IPS-18c (cell line): Measurements from ENCODE around the gene INTS4.
"Not testable (repeated sequence)": the region's sequence is repeated elsewhere in the genome, so short reads cannot be mapped to it uniquely, and the experiment has no call there.

Experiments used
- H3K4me3 ChIP-seq: 2 replicates; pipeline ENCODE4 v1.7.0; 2013; ENCODE audit warnings: low read depth, mild to moderate bottlenecking, low read length, moderate library complexity; ENCODE audit not compliant: insufficient read depth
- H3K9me3 ChIP-seq: one replicate; pipeline ENCODE4 v1.6.1; 2013; ENCODE audit warnings: mild to moderate bottlenecking, low read length, moderate library complexity; ENCODE audit not compliant: control insufficient read depth, insufficient read depth

Gene INTS4

GRCh38 chr11:77994434-77995362 is at the start of gene INTS4:
TSS of gene INTS4 (minus strand) at chr11:77994668. CDS start at chr11:77994643, 25 bp downstream.
- Histone ChIP-seq H3K9me3 (no peaks in the 10 kb centered on the region), H3K4me3 (peak within 1 kb of the TSS; percentile 53)

- Histone ChIP-seq H3K4me3 (no peak overlapping the region), H3K9me3 (peaks cover 2% of the 10 kb centered on the region)
Observed at GRCh38 chr11:78041843-78042440, 47.5 kb upstream of the INTS4 start.

GRCh38 chr11:78041380-78041719 is 46.9 kb upstream of the INTS4 start:
- H3K9me3 ChIP-seq, H3K4me3 ChIP-seq: not testable (repeated sequence)

- Histone ChIP-seq H3K9me3 (peaks cover 2% of the 10 kb centered on the region), H3K4me3 (no peak overlapping the region)
Observed at GRCh38 chr11:78040691-78041379, 46.4 kb upstream of the INTS4 start.

GRCh38 chr11:78039919-78040671 is 45.6 kb upstream of the INTS4 start:
- Histone ChIP-seq H3K9me3 (peaks cover 2% of the 10 kb centered on the region), H3K4me3 (no peak overlapping the region)

- H3K4me3 ChIP-seq = no peak overlapping the region
Observed at GRCh38 chr11:78039391-78039918, 45.0 kb upstream of the INTS4 start.

GRCh38 chr11:78038697-78039313 is 44.3 kb upstream of the INTS4 start:
- H3K9me3 ChIP-seq = peaks cover 2% of the 10 kb centered on the region

More at GRCh38 chr11:78039391-78039918, 45.0 kb upstream of the INTS4 start:
- peaks cover 2% of the 10 kb centered on the region for H3K9me3 ChIP-seq

GRCh38 chr11:78037825-78038620 is 43.6 kb upstream of the INTS4 start:
- Histone ChIP-seq H3K9me3 (no peaks in the 10 kb centered on the region), H3K4me3 (no peak overlapping the region)

More at GRCh38 chr11:78038697-78039313, 44.3 kb upstream of the INTS4 start:
- H3K4me3 ChIP-seq = no peak overlapping the region

- no peaks in the 10 kb centered on the region for H3K9me3 ChIP-seq
Observed at GRCh38 chr11:78037056-78037455, 42.6 kb upstream of the INTS4 start.

GRCh38 chr11:78036313-78036712 is 41.8 kb upstream of the INTS4 start:
- H3K9me3 ChIP-seq = no peaks in the 10 kb centered on the region

More at GRCh38 chr11:78037056-78037455, 42.6 kb upstream of the INTS4 start:
- H3K4me3 ChIP-seq = no peak overlapping the region

GRCh38 chr11:78034623-78035022 is 40.2 kb upstream of the INTS4 start:
- H3K4me3 ChIP-seq = no peak overlapping the region
- H3K9me3 ChIP-seq = no peaks in the 10 kb centered on the region

More at GRCh38 chr11:78036313-78036712, 41.8 kb upstream of the INTS4 start:
- H3K4me3 ChIP-seq = no peak overlapping the region

GRCh38 chr11:78033040-78033439 is 38.6 kb upstream of the INTS4 start:
- H3K4me3 ChIP-seq = no peak overlapping the region
- H3K9me3 ChIP-seq = no peaks in the 10 kb centered on the region

GRCh38 chr11:78032090-78032489 is 37.6 kb upstream of the INTS4 start:
- Histone ChIP-seq H3K9me3 (no peaks in the 10 kb centered on the region), H3K4me3 (no peak overlapping the region)

GRCh38 chr11:78031629-78032028 is 37.2 kb upstream of the INTS4 start:
- no peak overlapping the region for H3K4me3 ChIP-seq
- no peaks in the 10 kb centered on the region for H3K9me3 ChIP-seq

GRCh38 chr11:78030429-78031325 is 36.2 kb upstream of the INTS4 start:
- no peak overlapping the region for H3K4me3 ChIP-seq
- H3K9me3 ChIP-seq = no peaks in the 10 kb centered on the region
